ENCODE measurements around the gene OPHN1.

OPHN1 gene

GRCh38 chrX:68048774-68049173, 384.5 kb downstream of the OPHN1 start:
- no peak for DNase-seq

GRCh38 chrX:68045008-68045577, 388.2 kb downstream of the OPHN1 start:
- DNase-seq = no peak

- DNase-seq = no peak
These were observed 389.4 kb downstream of the OPHN1 start for GRCh38 chrX:68043713-68044438.

- no peak for DNase-seq
These were observed 392.2 kb downstream of the OPHN1 start for GRCh38 chrX:68041110-68041509.

- DNase-seq = no peak
These were observed 414.8 kb downstream of the OPHN1 start for GRCh38 chrX:68018248-68019203.

- no peak for DNase-seq
These were observed 434.8 kb downstream of the OPHN1 start for GRCh38 chrX:67998540-67998939.
